K562 (cell line): Measurements from ENCODE around the gene ADGRB3. TPM values are rescaled to one million over a fixed set of nuclear protein-coding genes. Genes with fewer than 3 reads are reported as not detected.

Experiments used
- ATAC-seq: fragments of 200-7000 bp; cut with Tn5 transposase; 3 replicates; pipeline ENCODE4 v1.9.1; 2020; ENCODE audit warnings: moderate library complexity
- BruUV-seq: library from RNA; stranded (reverse); fragments of 400-500 nt; replicated peaks from 2 replicates; lab custom pipeline; 2021; lab: Mats Ljungman, UMichigan
- CTCF ChIA-PET: fragments of 300-600 bp; formaldehyde crosslinking; extraction: SDS; loops from one replicate; lab custom pipeline; 2021; ENCODE audit warnings: low intra/inter-chr PET ratio; lab: Yijun Ruan, JAX
- POLR2A ChIA-PET: fragments of 300-600, 350-650 bp; sonication (Branson Sonifier 250); formaldehyde crosslinking; extraction: SDS; loops from one replicate; lab custom pipeline; 2021; ENCODE audit warnings: antibody characterized with exemption, inconsistent platforms; lab: Yijun Ruan, JAX
- DNase-seq, 4 experiments: peaks; one replicate each; pipeline versions ENCODE4 v3.0.0 to v3.0.0-alpha.2; 2011 to 2018; ENCODE audit warnings: low spot score in 3 of 4, mixed read lengths in 3 of 4; ENCODE audit errors: extremely low read depth in 1 of 4
- FAIRE-seq: peaks from 2 replicates; lab custom pipeline; 2011; peaks lifted over from hg19 to GRCh38; lab: Jason Lieb, UNC
- H2AFZ ChIP-seq: 2 replicates; pipeline ENCODE4 v1.6.0; 2011; ENCODE audit warnings: low read depth, low read length, control low read depth, inconsistent platforms
- H3K27ac ChIP-seq: fragments of 200-600 bp; 3 replicates; pipeline ENCODE4 v1.8.0; 2011; ENCODE audit warnings: low read depth, mild to moderate bottlenecking, control low read depth, inconsistent platforms, low read length, moderate library complexity, mixed read lengths; ENCODE audit errors: extremely low read depth
- H3K27me3 ChIP-seq, 2 experiments: fragments of 300-600 bp in 1 of 2; 2 replicates in 1 of 2; 3 replicates in 1 of 2; pipeline versions ENCODE4 v1.6.0 to v1.8.0; 2011; ENCODE audit warnings: inconsistent platforms in 2 of 2, low read length in 2 of 2, mild to moderate bottlenecking in 1 of 2, mixed read lengths in 1 of 2, moderate library complexity in 1 of 2; ENCODE audit not compliant: control insufficient read depth in 2 of 2, insufficient read depth in 2 of 2
- H3K36me3 ChIP-seq: fragments of 300-600 bp; 3 replicates; pipeline ENCODE4 v1.8.0; 2011; ENCODE audit warnings: mild to moderate bottlenecking, low read length, inconsistent platforms; ENCODE audit not compliant: control insufficient read depth, insufficient read depth
- H3K4me1 ChIP-seq, 2 experiments: fragments of 200-600 bp in 1 of 2; replicated peaks in 1 of 2; 2 replicates in 1 of 2; 3 replicates in 1 of 2; pipeline versions ENCODE4 v1.5.1 to v1.8.0; 2011; ENCODE audit warnings: inconsistent platforms in 2 of 2, low read length in 2 of 2, mild to moderate bottlenecking in 1 of 2, mixed read lengths in 1 of 2, moderate library complexity in 1 of 2; ENCODE audit not compliant: control insufficient read depth in 2 of 2, insufficient read depth in 2 of 2
- H3K4me2 ChIP-seq: 2 replicates; pipeline ENCODE4 v1.6.1; 2011; ENCODE audit warnings: low read length, control low read depth, inconsistent platforms, mixed read lengths; ENCODE audit not compliant: insufficient read depth
- H3K4me3 ChIP-seq: fragments of 200-600 bp; sonication (generic), shearing (Covaris generic); 2 replicates; pipeline ENCODE4 v1.5.1; 2016; ENCODE audit warnings: control low read depth, inconsistent platforms
- H3K79me2 ChIP-seq: fragments of 200-600 bp; 3 replicates; pipeline ENCODE4 v1.8.0; 2011; ENCODE audit warnings: low read length, inconsistent platforms; ENCODE audit not compliant: control insufficient read depth, insufficient read depth
- H3K9ac ChIP-seq, 2 experiments: 2 replicates each; pipeline versions ENCODE4 v1.6.0 to v1.6.1; 2011; ENCODE audit warnings: low read depth in 2 of 2, low read length in 2 of 2, control low read depth in 1 of 2, inconsistent platforms in 1 of 2, mild to moderate bottlenecking in 1 of 2, mixed read lengths in 1 of 2; ENCODE audit not compliant: insufficient read depth in 1 of 2
- H3K9me1 ChIP-seq: one replicate; pipeline ENCODE4 v1.6.0; 2011; ENCODE audit warnings: inconsistent platforms, mild to moderate bottlenecking, low read length, moderate library complexity; ENCODE audit not compliant: control insufficient read depth, insufficient read depth
- H3K9me3 ChIP-seq: replicated peaks from 2 replicates; pipeline ENCODE4 v1.5.1; 2011; ENCODE audit warnings: low read depth, low read length, inconsistent platforms; ENCODE audit not compliant: control insufficient read depth, insufficient read depth
- H4K20me1 ChIP-seq: replicated peaks from 2 replicates; pipeline ENCODE4 v1.6.1; 2011; ENCODE audit warnings: low read length, inconsistent platforms, mixed read lengths; ENCODE audit not compliant: control insufficient read depth, insufficient read depth
- BCL6 ChIP-seq: fragments of 250-450 bp; sonication (Bioruptor Pico); IDR thresholded peaks from 2 replicates; pipeline ENCODE4 v1.4.0; 2020
- EHMT2 ChIP-seq: fragments of 450-650 bp; IDR thresholded peaks from 2 replicates; pipeline ENCODE4 v1.6.1; 2018; ENCODE audit warnings: antibody characterized with exemption
- KLF13 ChIP-seq: fragments of 450-650 bp; IDR thresholded peaks from 2 replicates; pipeline ENCODE4 v1.6.1; 2016; ENCODE audit warnings: missing genetic modification characterization, low read depth, mild to moderate bottlenecking, missing compliant biosample characterization, moderate library complexity, borderline replicate concordance
- RERE ChIP-seq: sonication (generic); formaldehyde crosslinking; IDR thresholded peaks from 2 replicates; pipeline ENCODE4 v1.8.0; 2023; ENCODE audit warnings: missing genetic modification reagents, mild to moderate bottlenecking, borderline replicate concordance
- TEAD1 ChIP-seq, 2 experiments: fragments of 450-650 bp in 1 of 2; sonication (generic) in 1 of 2; formaldehyde crosslinking; IDR thresholded peaks; 2 replicates each; pipeline versions ENCODE4 v1.4.0 to v1.8.0; 2020 to 2022; ENCODE audit warnings: mild to moderate bottlenecking in 2 of 2, missing genetic modification reagents in 1 of 2
- WHSC1 ChIP-seq: IDR thresholded peaks from one replicate; pipeline ENCODE4 v1.6.1; 2012; ENCODE audit warnings: low read length, control low read depth, inconsistent platforms
- XRCC4 ChIP-seq: IDR thresholded peaks from one replicate; pipeline ENCODE4 v1.6.1; 2011; ENCODE audit not compliant: insufficient read depth, insufficient read length; ENCODE audit errors: extremely low read depth
- ZBTB2 ChIP-seq: fragments of 450-650 bp; IDR thresholded peaks from 2 replicates; pipeline ENCODE4 v1.6.1; 2016; ENCODE audit warnings: antibody characterized with exemption
- ZNF316 ChIP-seq: fragments of 450-650 bp; IDR thresholded peaks from 2 replicates; pipeline ENCODE4 v1.6.1; 2016
- ZNF445 ChIP-seq: fragments of 250-450 bp; sonication (Bioruptor Pico); IDR thresholded peaks from 2 replicates; pipeline ENCODE4 v1.4.0; 2020; ENCODE audit warnings: low read depth, mild to moderate bottlenecking, moderate library complexity
- WGBS: fragments of 100-300 bp; shearing (Covaris generic); methylation state at CpG from one replicate; pipeline ENCODE4 v1.1.6; 2016; ENCODE audit warnings: low coverage, mixed read lengths; ENCODE audit not compliant: insufficient coverage; ENCODE audit errors: missing lambda C conversion rate; 5-methylcytosine and 5-hydroxymethylcytosine counted together
- in situ Hi-C: fragments of 300-500 bp; cut with MboI; formaldehyde crosslinking; loops from 4 replicates; pipeline ENCODE4 v1.15.0; 2018; ENCODE audit warnings: inconsistent platforms, mixed read lengths
- intact Hi-C: fragments of 100-400 bp; cut with micrococcal nuclease; formaldehyde crosslinking; loops from 2 replicates; pipeline ENCODE4 v1.14.2; 2022
- polyA plus RNA-seq, 8 experiments: library from polyadenylated mRNA; depleted of rRNA in 4 of 8; stranded (reverse) in 5 of 8; unstranded in 3 of 8; fragments of >200 nt; fragmentation: Nextera tagmentation in 2 of 8; fragmentation: Illumina TruSeq in 1 of 8; extraction: Ambion mirVana in 2 of 8; extraction: Trizol in 1 of 8; gene quantifications; 2 replicates each; pipeline versions ENCODE4 v1.2.1 to v1.2.3, GENCODE V29; 2011 to 2014; ENCODE audit warnings: inconsistent platforms in 1 of 8, missing spikeins in 1 of 8
- total RNA-seq, 7 experiments: library from RNA; depleted of rRNA in 6 of 7; stranded (reverse); fragments of >200 nt in 6 of 7; fragmentation: Illumina TruSeq in 2 of 7; extraction: Trizol in 2 of 7; gene quantifications; 2 replicates each; pipeline versions ENCODE4 v1.2.1 to v1.2.3, GENCODE V29; 2011 to 2021; ENCODE audit warnings: low replicate concordance in 1 of 7

The ADGRB3 gene
- total and polyA plus RNA-seq, 9 of the 15 experiments (the other 6 are each of a cell fraction or from before 2014, with no cell fraction given) = 0.90 to 7.8 (median 2.4) TPM

- 0 out of 3 replicates have a peak, but pooled peaks have one; percentile 14 for ATAC-seq
- in situ Hi-C loops = no loop called here
- no peaks in the 10 kb centered on the region for H3K36me3 ChIP-seq
Measured at GRCh38 chr6:68729377-68729903, 94.4 kb downstream of the ADGRB3 start.

More at GRCh38 chr6:68729377-68729903, 94.4 kb downstream of the ADGRB3 start:
- DNase-seq (no peak), FAIRE-seq (no peak)
- Histone ChIP-seq H2AFZ (peak overlapping the region; percentile 28), H4K20me1 (no peaks in the 10 kb centered on the region), H3K9me3 (no peaks in the 10 kb centered on the region), H3K27ac (no peak overlapping the region), H3K79me2 (no peaks in the 10 kb centered on the region), H3K4me2 (no peak overlapping the region), H3K9me1 (no peaks in the 10 kb centered on the region), H3K27me3 (no peaks in the 10 kb centered on the region), H3K4me1 (peaks cover 0 to 11% of the 10 kb centered on the region in 2 experiments; a peak in 2 of 5 replicates), H3K9ac (no peak overlapping the region), H3K4me3 (no peak overlapping the region)
- ChIA-PET CTCF (no interaction called here), POLR2A (no interaction called here)
- intact Hi-C loops = no loop called here
- no TSS peak for BruUV-seq
- no peak for TF ChIP-seq KLF13 (tag)
- no peak for TF ChIP-seq ZNF316
- no peak for TF ChIP-seq XRCC4
- TF ChIP-seq ZBTB2 = no peak
- TF ChIP-seq BCL6 (CRISPR knock-in tag) = no peak
- no peak for TF ChIP-seq WHSC1
- no peak for TF ChIP-seq RERE
- no peak for TF ChIP-seq TEAD1 (CRISPR knock-in tag; IDR thresholded peaks at IDR 0.05)
- no peak for TF ChIP-seq EHMT2
- TF ChIP-seq ZNF445 (CRISPR knock-in tag) = no peak
- WGBS = 63% methylated on average over 5 of the region's 5 CpGs
